PC-3 (cell line): ENCODE measurements around the gene PIK3CG.

Source experiments
- CTCF ChIP-seq: fragments of 300-600 bp; sonication (generic); conservative IDR thresholded peaks from 2 replicates; pipeline ENCODE4 v1.5.1; 2017; ENCODE audit warnings: antibody characterized with exemption, low read depth, mild to moderate bottlenecking, low read length
- EZH2phosphoT487 ChIP-seq: fragments of 300-600 bp; sonication (generic); IDR thresholded peaks from 2 replicates; pipeline ENCODE4 v1.6.1; 2018; ENCODE audit warnings: mild to moderate bottlenecking, antibody characterized with exemption, low read length, borderline replicate concordance

DNA sequence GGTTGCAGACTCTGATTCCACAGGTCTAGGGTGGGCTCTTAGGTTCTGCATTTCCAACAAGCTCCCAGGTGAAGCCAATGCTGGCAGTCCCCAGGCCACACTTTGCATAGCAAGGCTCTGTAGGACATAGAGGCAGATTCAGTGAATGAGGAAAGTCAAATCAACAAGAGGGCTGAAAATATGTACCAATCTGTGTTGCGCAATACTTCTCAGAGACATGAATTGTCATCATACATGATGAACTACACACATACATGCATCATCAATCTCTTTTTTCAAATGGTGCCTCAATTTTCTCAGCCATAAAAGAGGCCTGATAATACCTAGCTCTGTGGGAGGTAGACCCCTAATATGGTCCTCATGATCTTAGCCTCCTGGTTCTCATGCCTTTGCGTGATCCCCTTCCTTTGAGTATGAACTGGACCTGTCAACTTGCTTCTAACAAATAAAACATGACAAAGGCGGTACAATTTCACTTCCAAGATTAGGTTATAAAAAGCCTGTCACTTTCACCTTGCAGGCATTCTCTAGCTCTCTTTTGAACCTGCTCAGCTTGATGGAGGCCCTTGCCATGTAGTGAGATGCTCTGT lies 49.0 kb downstream of the PIK3CG start:
- TF ChIP-seq CTCF, result no peak
- no peak for TF ChIP-seq EZH2phosphoT487
